ENCODE measurements around the gene SLC12A5.

DNA sequence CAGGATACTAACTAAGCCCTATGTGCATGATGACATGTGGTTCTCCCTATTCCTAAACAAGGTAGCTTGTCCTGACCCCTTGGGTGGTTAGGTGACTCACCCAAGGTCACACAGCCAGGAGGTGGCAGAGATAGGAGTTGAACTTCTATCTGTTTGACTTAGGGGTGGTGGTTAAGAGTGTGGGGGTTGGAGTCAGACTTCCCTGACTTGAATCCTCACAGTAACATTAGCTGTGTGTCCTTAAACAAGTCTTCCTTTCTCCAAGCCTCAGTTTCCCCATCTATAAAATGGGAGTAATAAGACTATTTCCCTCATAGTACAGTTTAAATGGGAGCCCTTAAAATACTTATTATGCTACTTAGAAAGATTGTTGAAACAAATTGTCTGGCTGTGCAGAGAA, 21.9 kb downstream of the SLC12A5 start:
- TF ChIP-seq POLR2AphosphoS5 (IDR thresholded peaks at IDR 0.05; ENCODE audit: low read depth, low read length): no peak
- TF ChIP-seq TAF1 (IDR thresholded peaks at IDR 0.05; ENCODE audit: borderline replicate concordance, insufficient read depth, low read length): no peak
